HG03521 (cell line): ENCODE measurements around the gene BCAP31.
"Not testable (repeated sequence)": the region's sequence is repeated elsewhere in the genome, so short reads cannot be mapped to it uniquely, and the experiment has no call there.

Experiments used
- ATAC-seq: cut with Tn5 transposase; IDR thresholded peaks from one replicate; pipeline ENCODE4 v1.9.1; 2021; ENCODE audit warnings: mild to moderate bottlenecking, moderate library complexity; ENCODE audit not compliant: unreplicated experiment

Gene BCAP31

DNA sequence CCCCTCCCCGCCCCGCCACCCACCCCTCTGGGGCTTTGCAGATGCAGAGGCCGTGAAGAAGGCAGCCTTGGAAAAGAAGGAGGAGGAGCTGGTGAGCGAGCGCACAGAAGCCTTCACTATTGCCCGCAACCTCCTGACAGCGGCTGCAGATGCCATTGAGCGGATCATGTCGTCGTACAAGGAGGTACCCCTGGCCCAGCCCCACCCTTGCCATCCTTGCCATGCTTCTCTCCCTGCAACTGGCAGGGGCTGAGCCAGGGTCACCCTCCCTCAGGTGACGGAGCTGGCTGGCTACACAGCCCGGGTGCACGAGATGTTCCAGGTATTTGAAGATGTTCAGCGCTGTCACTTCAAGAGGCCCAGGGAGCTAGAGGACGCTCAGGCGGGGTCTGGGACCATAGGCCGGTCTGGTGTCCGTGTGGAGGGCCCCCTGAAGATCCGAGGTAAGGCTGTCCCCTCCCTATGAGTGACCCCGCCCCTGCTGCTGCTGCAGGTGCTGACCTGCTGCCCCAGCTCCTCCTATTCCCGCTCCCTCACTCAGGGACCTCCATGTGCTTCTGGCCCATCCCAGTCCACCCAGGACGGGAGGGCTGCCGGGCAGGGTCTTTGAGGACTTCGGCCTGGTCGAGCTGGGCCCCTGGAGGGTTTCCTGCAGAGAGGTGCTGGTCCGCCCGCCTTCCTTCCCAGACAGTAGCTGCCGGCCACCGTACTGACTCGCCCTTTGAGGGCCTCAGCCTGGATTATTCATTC is 12.1 kb upstream of the BCAP31 start:
- ATAC-seq: no peak

DNA sequence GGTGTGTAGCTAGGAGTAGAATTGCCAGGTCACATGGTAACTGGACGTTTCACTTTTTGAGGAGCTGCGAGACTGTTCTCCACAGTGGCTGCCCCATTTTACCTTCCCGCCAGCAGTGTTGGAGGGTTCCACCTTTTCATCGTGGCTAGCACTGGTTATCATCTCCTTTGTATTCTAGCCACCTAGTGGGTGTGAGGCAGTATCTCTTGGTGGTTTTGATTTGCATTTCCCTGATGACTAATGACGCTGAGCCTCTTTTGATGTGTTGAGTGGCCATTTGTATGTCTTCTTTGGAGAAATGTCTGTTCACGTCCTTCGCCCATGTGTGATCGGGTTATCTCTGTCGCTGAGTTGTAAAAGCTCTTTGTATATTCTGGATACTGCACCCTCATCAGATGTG is 11.1 kb upstream of the BCAP31 start:
- no peak for ATAC-seq

DNA sequence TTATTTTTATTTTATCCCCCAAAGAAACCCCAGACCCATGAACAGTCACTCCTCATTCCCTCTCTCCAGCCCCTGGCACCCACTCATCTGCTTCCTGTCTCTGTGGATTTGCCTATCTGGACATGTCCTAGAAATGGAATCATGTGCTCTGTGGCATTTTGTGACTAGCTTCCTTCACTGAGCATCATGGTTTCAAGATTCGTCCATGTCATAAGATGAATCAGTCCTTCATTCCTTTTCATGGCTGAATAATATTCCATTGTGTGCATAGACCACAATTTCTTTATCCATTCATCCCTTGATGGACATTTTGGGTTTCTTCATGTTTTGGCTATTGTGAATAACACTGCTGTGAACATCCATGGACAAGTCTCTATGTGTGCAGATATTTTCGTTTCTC is 10.7 kb upstream of the BCAP31 start:
- no peak for ATAC-seq

DNA sequence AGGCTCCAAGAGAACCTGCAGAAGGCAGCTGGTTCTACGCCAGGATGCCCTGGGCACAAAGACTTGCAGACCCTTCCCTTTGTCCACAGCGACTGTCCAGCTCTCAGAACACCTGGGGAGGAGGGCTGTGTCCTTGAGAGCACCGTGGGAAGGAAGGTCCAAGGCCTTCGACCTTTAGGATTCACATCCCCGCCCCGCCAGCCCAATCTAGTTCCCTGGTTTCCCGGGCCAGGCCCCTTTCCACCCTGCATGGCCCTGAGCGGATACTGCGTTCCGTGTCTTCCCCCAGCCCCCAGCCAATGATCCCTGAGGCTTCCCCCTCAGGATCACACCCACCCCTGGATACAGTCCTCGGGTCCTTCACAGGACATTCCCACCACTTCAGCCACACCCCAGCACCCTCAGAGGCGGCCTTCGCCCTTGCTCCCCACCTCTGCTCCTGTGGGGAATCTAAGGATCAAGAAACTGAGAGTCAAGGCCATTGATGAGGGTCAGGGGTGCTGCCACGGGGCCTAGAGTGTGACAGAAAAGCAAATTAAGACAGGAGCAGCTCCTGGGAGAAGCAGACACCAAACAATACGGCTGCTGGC is 9.6 kb upstream of the BCAP31 start:
- no peak for ATAC-seq

DNA sequence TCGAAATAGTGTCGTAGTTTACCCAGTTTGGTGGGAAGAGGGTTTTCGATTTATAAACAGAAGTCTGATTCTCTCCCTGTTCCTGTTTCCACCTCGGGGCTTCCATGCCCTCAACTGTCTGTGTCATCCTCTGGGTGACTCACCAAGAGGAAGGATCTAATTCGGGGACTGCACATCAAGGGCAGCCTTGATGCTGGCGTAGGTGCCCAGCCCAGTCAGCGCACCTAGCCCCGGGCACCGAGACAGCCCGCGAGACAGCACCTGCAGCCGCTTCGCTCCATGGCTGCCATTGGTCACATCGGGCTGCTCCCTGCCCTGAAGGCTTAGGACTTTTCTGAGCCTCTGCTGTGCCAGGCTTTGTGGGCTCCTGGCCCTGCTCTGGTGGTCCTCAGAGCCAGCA is 8.2 kb upstream of the BCAP31 start:
- ATAC-seq: no peak

DNA sequence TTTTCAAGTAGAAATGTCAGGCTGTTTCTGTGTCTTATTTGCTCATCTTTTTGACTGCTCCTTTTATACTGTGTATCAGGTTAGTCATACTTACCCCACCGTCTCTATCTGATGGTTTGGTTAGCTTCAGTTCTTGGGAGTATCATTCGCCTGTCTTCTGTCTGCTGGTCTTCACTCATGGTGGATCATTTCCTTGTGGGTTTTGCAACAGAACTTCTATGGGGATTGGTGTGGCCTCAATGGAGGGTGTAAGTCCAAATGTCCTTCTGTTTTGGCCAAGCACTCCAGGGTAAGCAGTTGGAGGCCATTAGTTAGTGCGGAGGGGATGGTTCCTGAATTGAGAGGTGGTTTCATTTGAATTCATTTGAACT is 7.6 kb upstream of the BCAP31 start:
- no peak for ATAC-seq

DNA sequence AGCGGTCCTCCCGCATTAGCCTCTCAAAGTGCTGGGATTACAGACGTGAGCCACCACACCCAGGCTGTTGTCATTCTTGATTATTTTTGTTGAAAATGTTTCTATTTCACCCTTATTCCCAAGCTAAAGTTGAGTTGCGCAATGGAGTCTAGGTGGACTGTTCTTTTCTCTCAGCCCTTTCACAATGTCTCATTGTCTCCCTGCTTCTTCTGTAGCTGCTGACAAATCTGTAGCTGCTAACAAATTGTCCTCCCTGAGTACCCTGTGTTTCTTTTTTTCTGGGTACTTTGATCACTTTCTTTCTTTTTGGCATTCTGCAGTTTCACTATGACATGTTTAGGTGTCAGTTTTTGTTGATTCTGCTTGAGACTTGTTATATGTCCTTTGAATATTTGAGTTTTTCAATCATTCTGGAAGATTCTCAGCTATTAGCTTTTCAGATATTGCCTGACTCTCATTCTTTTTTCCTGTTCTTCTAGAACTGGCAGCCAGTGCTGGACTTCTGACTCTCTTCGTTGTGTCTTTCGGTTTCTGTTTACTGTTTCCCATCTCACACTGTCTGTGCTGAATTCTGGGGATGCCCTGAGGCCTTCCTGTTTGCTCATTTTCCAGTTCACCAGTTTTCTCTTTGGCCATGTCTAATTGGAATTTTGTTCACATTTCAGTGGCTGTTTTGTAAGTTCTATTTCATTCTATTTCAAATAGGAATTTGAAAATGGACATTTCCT is 7.1 kb upstream of the BCAP31 start:
- no peak for ATAC-seq

DNA sequence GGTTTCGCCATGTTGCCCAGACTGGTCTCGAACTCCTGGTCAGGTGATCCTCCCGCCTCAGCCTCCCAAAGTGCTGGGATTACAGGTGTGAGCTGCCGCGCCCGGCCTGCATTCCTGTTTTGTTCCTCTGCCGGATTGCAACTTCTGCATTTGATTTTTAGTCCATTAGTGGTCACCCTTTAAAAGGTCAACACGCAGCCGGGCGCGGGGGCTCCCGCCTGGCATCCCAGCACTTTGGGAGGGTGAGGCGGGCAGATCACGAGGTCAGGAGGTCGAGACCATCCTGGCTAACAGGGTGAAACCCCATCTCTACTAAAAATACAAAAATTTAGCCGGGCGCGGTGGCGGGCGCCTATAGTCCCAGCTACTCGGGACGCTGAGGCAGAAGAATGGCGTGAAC is 5.9 kb upstream of the BCAP31 start:
- ATAC-seq: not testable (repeated sequence)

DNA sequence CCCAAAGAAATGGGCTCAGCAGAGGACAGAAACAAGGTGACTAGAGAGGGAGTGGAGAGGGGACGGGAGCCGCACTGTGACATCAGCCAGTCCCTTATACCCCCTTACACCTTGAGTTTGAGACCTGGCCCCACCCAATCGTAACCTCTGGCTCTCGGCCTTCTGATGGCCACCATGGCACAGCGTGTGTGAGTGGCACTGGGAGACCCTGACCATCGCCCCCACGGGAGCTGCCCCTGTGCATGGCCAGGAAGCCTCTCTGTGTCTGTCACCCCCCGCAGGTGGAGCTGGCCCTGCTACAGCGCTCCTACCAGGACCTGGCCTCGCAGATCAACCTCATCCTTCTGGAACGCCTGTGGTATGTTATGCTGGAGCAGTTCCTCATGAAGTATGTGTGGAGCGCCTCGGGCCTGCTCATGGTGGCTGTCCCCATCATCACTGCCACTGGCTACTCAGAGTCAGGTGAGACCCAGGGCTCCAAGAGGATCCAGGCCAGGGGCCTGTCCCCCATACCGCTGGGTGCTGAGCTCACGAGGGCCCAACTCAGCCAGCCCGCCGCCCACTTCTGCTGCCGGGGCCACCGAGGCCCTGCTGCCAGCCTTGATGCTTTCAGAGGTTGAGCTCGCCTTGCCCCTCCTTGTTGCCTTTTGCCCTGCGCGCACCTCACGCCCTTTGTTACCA is 4.9 kb upstream of the BCAP31 start:
- ATAC-seq: no peak

DNA sequence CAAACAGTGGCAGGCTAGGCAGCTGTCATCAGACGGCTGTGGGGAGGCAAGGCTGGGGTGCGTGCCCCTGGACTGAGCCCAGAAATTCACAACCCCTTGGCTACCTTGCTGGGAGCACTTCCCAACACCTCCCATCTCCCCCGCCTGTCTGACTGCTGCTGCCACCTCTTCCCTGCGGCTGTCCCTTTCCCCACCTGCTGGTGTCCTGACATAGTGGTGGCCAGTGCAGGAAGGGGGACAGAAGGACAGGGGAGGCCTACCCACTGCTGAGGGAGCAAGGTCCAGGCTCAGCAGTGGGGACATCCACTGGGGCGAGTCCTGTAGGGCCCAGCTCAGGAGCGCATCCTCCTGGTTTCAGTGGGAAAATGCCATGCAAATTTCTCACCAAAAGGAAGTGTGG is 3.9 kb upstream of the BCAP31 start:
- ATAC-seq: no peak

DNA sequence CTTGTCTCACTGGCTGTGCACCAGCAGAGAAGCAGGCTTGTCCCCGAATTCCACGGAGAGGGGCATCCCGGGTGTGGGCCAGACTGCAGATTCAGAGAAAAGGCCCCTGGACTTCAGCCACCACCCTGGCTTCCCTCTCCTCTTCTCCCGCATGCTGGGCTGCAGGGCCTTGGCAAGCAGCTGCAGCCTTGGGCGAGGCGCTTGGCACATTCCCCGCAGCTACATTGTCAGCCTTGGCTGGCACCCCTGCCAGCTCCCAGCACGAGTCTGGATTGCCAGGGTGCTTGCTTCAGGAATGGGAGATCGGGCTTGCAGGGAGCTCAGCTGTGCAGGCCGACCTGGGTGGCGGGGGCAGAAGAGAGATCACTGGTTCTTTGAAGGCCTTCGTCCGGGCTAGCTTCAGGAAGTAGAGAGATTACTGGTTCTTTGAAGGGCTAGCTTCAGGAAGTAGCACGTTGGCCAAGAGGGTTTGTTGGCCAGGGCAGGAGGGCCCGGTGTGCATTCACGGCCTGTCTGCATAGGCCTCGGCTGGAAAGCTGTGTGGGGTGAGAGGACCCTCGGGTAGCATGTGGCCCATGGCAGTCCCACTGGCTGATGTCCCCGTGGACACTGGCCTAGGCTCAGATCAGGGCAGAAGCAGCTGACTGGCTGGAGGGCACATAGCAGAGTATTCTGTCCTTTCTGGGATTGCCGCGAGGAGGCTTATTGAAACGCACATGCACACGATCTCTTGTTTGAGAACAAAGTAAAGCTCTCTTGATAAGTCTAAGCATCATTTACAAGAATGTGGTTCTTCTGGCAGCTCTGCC is 3.1 kb upstream of the BCAP31 start:
- ATAC-seq: no peak

DNA sequence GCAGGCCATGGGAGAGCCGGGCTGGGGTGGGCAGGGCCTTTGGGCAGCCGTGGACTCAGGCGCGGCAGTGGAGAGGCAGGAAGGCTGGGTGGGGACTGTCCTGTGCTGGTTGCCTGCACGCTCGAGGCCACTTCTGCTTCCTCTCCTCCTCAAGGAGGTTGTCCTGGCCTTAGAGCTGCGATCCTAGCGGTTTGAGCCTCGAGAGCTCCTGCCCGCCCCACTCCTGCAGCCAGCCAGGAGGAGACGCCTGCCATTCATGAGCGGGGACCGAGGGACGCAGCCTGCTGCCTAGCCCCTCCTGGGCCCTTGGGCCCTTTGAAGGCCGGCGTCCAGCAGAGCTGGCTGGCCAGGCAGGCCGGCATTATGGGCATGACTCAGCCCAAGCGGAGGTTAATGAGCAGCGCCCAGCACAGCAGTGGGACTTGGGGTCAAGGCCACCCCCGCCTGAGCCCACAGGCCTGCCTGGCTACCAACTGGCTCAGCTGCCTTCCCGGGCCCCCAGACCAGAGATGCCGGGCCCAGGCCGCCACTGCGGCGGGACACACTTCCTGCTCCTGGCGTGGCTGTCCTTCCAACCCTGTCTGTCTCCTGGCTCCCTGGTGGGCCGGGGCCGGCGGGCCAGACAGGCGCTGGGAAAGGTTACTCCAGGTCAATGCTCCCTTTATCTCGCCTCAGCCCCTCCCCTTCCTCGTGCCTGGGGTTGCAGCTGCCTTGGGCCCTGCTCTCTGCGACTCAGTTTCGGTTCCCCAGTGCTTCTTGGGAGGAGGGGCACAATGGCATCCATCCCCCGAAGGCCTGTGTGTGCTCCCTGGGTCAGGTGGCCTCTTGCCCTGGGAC is 2.3 kb upstream of the BCAP31 start:
- ATAC-seq: peak; percentile 42

DNA sequence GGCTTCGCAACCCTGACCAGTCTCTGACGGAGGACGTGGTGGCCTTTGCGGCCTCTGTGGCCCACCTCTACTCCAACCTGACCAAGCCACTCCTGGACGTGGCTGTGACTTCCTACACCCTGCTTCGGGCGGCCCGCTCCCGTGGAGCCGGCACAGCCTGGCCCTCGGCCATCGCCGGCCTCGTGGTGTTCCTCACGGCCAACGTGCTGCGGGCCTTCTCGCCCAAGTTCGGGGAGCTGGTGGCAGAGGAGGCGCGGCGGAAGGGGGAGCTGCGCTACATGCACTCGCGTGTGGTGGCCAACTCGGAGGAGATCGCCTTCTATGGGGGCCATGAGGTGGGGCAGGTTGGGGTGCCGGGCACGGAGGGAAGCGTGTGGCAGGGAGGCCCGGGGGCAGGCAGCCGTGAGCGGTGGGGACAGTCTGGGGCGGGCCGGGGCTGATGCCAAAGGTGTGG is 1.7 kb upstream of the BCAP31 start:
- no peak for ATAC-seq

DNA sequence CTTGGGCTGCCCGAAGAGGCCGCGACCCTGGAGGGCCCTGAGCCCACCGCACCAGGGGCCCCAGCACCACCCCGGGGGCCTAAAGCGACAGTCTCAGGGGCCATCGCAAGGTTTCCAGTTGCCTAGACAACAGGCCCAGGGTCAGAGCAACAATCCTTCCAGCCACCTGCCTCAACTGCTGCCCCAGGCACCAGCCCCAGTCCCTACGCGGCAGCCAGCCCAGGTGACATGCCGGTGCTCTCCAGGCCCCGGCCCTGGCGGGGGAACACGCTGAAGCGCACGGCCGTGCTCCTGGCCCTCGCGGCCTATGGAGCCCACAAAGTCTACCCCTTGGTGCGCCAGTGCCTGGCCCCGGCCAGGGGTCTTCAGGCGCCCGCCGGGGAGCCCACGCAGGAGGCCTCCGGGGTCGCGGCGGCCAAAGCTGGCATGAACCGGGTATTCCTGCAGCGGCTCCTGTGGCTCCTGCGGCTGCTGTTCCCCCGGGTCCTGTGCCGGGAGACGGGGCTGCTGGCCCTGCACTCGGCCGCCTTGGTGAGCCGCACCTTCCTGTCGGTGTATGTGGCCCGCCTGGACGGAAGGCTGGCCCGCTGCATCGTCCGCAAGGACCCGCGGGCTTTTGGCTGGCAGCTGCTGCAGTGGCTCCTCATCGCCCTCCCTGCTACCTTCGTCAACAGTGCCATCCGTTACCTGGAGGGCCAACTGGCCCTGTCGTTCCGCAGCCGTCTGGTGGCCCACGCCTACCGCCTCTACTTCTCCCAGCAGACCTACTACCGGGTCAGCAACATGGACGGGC is 1.0 kb upstream of the BCAP31 start:
- no peak for ATAC-seq

DNA sequence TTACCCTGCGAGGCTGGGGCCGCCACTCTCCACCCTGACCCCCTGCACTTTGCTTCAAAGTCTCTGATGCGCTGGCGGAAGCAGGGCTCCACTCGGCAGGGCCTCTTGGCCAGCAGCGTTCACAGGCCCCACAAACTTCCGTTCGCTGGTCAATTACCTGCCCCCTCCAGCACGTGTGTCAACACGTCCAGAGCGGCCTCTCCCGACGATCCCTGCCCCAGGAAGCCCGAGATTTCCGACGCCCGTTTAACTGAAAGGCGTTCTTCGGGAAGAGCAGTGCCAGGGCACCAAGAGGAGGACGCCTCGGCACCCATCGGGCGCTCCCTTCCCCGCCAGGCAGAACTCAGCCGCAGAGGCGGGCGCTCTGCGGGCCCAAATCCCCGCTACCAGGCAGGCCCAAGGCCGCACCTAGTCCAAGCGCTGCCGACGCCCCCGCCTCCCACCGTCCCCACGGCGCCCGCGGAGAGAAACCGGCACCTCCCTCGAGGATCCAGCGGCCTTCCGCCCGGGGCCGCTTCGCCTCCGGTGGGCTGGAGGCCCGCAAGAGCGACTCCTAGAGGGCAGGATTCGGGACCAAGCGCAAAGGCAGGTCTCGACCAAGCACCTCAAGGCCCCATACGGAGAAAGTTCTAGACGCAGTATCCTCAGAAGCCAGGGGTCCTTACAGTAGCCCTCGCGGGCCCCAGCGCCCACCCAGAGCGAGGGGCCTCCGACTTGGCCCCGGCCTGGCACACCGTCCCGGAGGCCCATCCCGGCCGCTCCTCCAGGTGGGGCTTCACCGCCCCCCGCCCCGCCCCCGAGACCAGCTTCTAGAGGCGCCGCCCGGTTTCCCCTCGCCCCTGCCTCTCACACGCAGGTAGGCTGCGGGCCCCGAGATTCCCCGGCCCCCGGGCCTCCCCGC is 586 bp downstream of the BCAP31 start:
- ATAC-seq: peak; percentile 27

DNA sequence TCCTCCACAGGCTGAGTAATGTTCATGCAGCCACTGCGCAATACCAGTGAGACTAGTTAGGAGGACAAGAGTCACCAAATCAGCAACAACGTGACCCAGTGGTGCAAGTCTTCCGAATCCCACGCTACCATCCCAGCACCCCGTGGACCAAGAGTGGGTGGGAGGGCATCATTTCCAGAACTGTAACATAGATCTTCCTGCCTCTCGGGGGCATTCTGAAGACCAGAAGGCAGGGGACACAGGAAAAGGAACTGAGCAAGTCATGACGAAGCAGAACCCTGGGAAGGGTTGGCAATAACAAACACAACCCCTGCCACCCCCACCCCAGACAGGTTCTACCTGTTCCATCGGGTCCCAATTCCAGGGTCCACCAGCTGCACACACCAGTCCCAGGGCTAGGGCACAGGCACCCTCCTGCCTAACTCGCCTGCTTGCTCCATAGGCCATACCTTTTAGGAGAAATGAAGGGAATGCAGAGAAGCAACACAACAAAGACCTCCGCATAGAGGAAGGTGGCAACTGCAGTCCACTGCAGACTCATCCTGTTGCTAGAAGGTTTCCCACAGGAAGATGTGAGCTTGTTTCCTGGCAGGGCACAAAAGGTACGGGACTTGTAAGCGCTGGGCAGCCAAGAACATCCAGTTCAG is 1.4 kb downstream of the BCAP31 start:
- no peak for ATAC-seq

DNA sequence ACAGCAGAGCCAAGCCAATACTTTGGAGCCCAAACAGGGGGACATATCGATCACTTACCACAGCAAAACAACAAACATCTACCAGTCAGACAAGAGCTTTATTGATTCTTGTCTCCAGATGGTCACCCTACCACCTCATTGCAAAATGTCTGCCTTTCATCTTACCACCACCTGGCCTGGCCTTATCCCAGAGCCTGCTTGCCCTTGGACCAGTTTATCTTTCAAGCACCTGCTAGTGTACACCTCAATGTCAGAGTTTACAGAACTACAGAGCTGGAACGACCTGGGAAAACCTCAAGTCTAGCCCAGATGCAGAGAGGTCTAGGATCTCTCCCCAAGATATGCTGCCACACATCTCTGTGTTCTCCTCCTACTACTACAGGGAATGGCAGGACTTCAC is 4.5 kb downstream of the BCAP31 start:
- no peak for ATAC-seq

DNA sequence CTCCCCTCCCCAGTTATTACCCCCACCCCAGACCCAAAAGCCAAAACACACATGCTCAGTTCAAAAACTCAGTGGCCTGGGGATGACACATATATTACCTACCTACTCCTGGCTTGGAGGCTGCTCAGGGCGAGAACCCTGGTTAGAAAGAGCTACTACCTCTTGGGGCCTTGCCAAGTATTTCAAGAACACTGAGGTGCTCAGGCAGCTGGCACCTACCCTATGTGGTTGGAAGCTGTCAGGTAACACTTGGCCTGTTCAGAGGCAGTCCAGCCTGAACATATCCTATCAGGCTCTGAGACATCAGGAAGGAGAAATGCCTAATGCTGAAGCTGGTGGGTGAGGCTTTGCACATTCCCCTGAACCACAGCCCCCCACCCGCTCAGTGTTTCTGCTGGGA is 4.9 kb downstream of the BCAP31 start:
- ATAC-seq: no peak
